ENCODE results near the gene PDE6G.

GRCh38 chr17:81696218-81696941, 40.0 kb upstream of the PDE6G start:
- TF ChIP-seq, protein P1, sequence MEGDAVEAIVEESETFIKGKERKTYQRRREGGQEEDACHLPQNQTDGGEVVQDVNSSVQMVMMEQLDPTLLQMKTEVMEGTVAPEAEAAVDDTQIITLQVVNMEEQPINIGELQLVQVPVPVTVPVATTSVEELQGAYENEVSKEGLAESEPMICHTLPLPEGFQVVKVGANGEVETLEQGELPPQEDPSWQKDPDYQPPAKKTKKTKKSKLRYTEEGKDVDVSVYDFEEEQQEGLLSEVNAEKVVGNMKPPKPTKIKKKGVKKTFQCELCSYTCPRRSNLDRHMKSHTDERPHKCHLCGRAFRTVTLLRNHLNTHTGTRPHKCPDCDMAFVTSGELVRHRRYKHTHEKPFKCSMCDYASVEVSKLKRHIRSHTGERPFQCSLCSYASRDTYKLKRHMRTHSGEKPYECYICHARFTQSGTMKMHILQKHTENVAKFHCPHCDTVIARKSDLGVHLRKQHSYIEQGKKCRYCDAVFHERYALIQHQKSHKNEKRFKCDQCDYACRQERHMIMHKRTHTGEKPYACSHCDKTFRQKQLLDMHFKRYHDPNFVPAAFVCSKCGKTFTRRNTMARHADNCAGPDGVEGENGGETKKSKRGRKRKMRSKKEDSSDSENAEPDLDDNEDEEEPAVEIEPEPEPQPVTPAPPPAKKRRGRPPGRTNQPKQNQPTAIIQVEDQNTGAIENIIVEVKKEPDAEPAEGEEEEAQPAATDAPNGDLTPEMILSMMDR (IDR thresholded peaks at IDR 0.05), result no peak
- no peak for TF ChIP-seq POLR2A (IDR thresholded peaks at IDR 0.05)
